ENCODE measurements around the gene ALKBH6. TPM values are rescaled to one million over a fixed set of nuclear protein-coding genes. Genes with fewer than 3 reads are reported as not detected.

The ALKBH6 gene
- total RNA-seq, 3 donors from 2014 or later: 33.1 to 38.2 (median 36.1) TPM

GRCh38 chr19:36013280-36014011, 567 bp downstream of the ALKBH6 start:
- ATAC-seq (no peak), DNase-seq (no peak)

GRCh38 chr19:36010402-36010801, 3.6 kb downstream of the ALKBH6 start:
- H3K4me1 Mint-ChIP-seq (ENCODE audit: low read depth): peaks cover 38% of the 10 kb centered on the region
- no peaks in the 10 kb centered on the region for H3K9me3 Mint-ChIP-seq
- ATAC-seq: no peak
- peak overlapping the region; percentile 38 for H3K4me3 Mint-ChIP-seq
- no peak for DNase-seq
- H3K27me3 Mint-ChIP-seq (ENCODE audit: low read depth): no peaks in the 10 kb centered on the region
- H3K36me3 Mint-ChIP-seq (ENCODE audit: insufficient read depth): no peaks in the 10 kb centered on the region

More at GRCh38 chr19:36013280-36014011, 567 bp downstream of the ALKBH6 start:
- Mint-ChIP-seq H3K9me3 (no peaks in the 10 kb centered on the region), H3K36me3 (ENCODE audit: insufficient read depth) (no peaks in the 10 kb centered on the region), H3K4me1 (ENCODE audit: low read depth) (peaks cover 42% of the 10 kb centered on the region), H3K27me3 (ENCODE audit: low read depth) (no peaks in the 10 kb centered on the region), H3K4me3 (peak overlapping the region; percentile 97)

DNA sequence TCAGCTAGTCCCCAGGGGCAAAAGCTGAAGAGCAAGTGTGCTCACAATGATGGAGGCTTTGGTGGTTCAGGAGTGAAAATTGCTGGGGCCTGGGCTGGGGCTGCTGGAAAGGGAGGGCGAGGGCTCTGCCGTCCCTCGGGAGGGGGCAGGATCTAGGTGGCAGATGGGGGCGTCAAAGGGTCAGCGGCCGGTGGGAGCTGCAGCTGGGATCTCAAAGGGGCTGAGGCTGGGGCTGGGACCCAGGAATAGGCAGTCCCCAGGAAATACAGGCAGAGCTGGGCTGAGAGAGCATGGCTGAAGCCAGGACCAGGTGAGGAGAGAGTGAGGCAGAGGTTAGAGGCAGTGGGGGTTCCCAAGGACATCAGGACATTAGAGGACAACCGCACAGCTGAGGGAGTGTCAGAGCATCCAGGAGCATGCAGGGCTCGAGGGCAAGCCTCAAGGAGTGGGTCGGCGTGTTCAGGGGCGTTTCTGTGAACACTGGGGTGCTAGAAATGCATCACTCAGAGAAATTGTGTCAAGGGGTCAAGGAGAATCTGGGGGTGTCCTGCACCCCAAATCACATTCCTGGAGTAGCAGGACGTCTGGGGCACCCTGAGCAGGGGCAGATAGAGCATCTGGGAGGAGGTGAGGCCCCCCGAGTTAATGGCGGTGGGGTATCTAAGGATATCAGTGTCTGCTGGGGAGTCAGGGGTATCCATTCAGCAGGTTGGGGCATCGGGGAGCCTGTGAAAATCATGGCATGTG, 4.2 kb downstream of the ALKBH6 start:
- ATAC-seq (no peak), DNase-seq (no peak)
- Mint-ChIP-seq H3K9me3 (no peaks in the 10 kb centered on the region), H3K4me3 (peak overlapping the region; percentile 45), H3K4me1 (ENCODE audit: low read depth) (peaks cover 34% of the 10 kb centered on the region), H3K27me3 (ENCODE audit: low read depth) (no peaks in the 10 kb centered on the region), H3K36me3 (ENCODE audit: insufficient read depth) (no peaks in the 10 kb centered on the region)

DNA sequence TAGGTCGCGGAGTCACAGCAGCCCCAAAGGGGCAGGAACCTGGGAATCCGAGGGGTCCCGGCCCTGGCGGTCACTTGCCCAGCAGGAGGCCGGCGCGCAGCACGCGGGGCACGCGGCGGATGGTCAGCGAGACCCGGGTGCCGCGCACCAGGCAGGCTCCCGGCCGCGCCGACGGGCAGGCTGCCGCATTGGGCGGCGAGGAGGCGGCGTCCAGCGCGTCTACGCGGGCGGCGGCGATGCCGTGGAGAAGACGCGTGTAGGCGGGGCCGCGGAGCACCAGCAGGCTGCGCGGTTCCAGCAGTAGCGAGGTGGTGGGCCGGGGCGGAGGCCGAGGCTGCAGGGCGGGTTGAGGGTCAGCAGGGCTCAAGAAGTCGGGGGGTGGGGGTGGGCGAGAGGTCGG, 4.8 kb downstream of the ALKBH6 start:
- DNase-seq (peak; percentile 26), ATAC-seq (peak; percentile 19 to 32)
- no peaks in the 10 kb centered on the region for H3K27me3 Mint-ChIP-seq (ENCODE audit: low read depth)
- H3K9me3 Mint-ChIP-seq: no peaks in the 10 kb centered on the region
- H3K36me3 Mint-ChIP-seq (ENCODE audit: insufficient read depth): no peaks in the 10 kb centered on the region
- peak overlapping the region; percentile 45 for H3K4me3 Mint-ChIP-seq
- H3K4me1 Mint-ChIP-seq (ENCODE audit: low read depth): peaks cover 29% of the 10 kb centered on the region

DNA sequence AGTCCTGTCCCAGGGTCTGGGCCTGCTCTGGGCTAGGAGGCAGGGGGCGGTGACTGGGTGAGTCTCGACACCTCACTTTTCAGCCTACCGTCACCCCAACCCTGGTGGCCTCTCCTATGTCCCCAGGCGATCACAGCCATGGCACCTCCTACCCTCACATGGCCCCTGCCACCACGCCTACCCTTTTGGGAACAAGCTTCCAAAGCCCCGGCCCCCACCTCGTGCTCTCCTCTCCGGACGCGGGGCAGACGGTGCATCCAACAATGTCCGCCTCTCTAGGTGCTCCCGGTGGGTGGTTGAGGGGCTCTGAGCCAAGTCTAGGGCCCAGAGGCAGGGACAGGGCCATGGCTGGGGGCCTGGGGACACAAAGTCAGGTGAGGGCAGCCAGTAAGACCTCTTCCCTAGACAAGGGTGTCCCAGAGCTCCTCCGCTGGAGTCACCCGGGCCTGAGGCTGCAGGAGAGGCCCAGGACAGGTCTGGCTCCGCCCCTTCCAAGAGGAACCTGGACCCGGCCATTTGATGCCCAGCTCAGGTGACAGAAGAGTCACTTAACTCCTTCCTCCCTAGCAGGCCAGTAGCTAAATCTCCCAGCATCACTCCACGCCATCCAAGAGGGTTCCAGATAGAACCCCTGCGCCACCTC, 5.6 kb downstream of the ALKBH6 start, which contains the start of gene SYNE4:
Gene SYNE4 (minus strand): TSS at position 478 of the 643 bp plus-strand sequence. CDS start 132 bp downstream, at position 346.
- no peaks in the 10 kb centered on the region for H3K36me3 Mint-ChIP-seq (ENCODE audit: insufficient read depth)
- peak within 1 kb of the TSS; percentile 45 for H3K4me3 Mint-ChIP-seq
- H3K27me3 Mint-ChIP-seq (ENCODE audit: low read depth): no peaks in the 10 kb centered on the region
- peaks cover 21% of the 10 kb centered on the region for H3K4me1 Mint-ChIP-seq (ENCODE audit: low read depth)
- no peaks in the 10 kb centered on the region for H3K9me3 Mint-ChIP-seq
- DNase-seq: no peak
- ATAC-seq: no peak

- H3K4me1 Mint-ChIP-seq (ENCODE audit: low read depth): peaks cover 12% of the 10 kb centered on the region
- H3K4me3 Mint-ChIP-seq: no peak overlapping the region
These were observed 7.1 kb downstream of the ALKBH6 start for GRCh38 chr19:36006955-36007354.

GRCh38 chr19:36003284-36003683, 10.7 kb downstream of the ALKBH6 start:
- H3K4me1 Mint-ChIP-seq (ENCODE audit: low read depth): peaks cover 9% of the 10 kb centered on the region
- H3K27me3 Mint-ChIP-seq (ENCODE audit: low read depth): no peaks in the 10 kb centered on the region
- peaks cover 3% of the 10 kb centered on the region for H3K36me3 Mint-ChIP-seq (ENCODE audit: insufficient read depth)
- H3K9me3 Mint-ChIP-seq: no peaks in the 10 kb centered on the region
- DNase-seq: no peak
- no peak for ATAC-seq
- no peak overlapping the region for H3K4me3 Mint-ChIP-seq

More at GRCh38 chr19:36006955-36007354, 7.1 kb downstream of the ALKBH6 start:
- no peaks in the 10 kb centered on the region for H3K9me3 Mint-ChIP-seq
- H3K36me3 Mint-ChIP-seq (ENCODE audit: insufficient read depth): no peaks in the 10 kb centered on the region
- no peaks in the 10 kb centered on the region for H3K27me3 Mint-ChIP-seq (ENCODE audit: low read depth)
- ATAC-seq: no peak
- no peak for DNase-seq

DNA sequence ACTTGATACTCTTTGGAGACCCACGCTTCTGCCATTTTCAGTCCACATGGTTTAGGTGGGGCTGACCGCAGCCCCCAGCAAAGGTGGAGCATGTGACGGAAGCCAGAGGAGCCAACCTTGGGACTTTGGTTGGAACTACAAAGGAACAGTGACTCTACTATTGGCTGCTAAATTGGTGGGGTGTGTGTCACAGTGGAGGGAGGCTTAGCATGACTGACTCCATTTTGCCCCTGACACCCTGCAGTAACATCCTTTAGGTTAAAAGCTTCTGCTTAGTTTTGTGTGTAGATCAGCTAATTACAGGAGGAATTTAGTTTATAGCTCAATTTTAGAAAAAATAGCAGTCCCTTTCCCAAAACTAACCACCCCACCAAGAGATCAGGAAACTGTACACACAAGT, 12.4 kb downstream of the ALKBH6 start:
- Mint-ChIP-seq H3K4me3 (no peak overlapping the region), H3K9me3 (no peaks in the 10 kb centered on the region), H3K4me1 (ENCODE audit: low read depth) (peaks cover 20% of the 10 kb centered on the region), H3K27me3 (ENCODE audit: low read depth) (no peaks in the 10 kb centered on the region), H3K36me3 (ENCODE audit: insufficient read depth) (peaks cover 9% of the 10 kb centered on the region)
- ATAC-seq (no peak), DNase-seq (no peak)

DNA sequence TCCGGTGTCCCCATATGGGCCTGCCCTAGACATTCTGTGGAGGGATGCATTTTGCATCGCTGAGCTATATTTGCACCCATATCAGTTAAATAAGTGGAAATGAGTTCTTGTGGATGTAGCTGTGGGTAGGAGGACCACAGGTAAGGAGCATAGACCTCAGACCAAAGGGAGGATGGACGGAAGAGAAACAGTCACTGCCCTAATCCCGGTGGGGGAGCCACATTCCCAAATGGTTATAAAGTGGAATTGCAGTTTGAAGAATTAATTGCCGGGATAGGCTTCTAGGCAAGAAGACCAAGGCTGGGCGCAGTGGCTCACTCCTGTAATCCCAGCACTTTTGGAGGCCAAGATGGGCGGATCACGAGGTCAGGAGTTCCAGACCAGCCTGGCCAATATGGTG, 17.2 kb downstream of the ALKBH6 start:
- H3K4me1 Mint-ChIP-seq (ENCODE audit: low read depth): peaks cover 37% of the 10 kb centered on the region
- ATAC-seq (no peak), DNase-seq (no peak)
- no peaks in the 10 kb centered on the region for H3K9me3 Mint-ChIP-seq
- peaks cover 11% of the 10 kb centered on the region for H3K36me3 Mint-ChIP-seq (ENCODE audit: insufficient read depth)
- H3K27me3 Mint-ChIP-seq (ENCODE audit: low read depth): no peaks in the 10 kb centered on the region
- peak overlapping the region; percentile 93 for H3K4me3 Mint-ChIP-seq

GRCh38 chr19:35995048-35995993, 18.7 kb downstream of the ALKBH6 start, which contains the start of gene SDHAF1:
Gene SDHAF1 (plus strand): TSS chr19:35995188. CDS start chr19:35995275, 87 bp downstream.
- peak; percentile 92 to 94 for ATAC-seq
- Mint-ChIP-seq H3K36me3 (ENCODE audit: insufficient read depth) (peaks cover 8% of the 10 kb centered on the region), H3K4me1 (ENCODE audit: low read depth) (peaks cover 35% of the 10 kb centered on the region), H3K4me3 (peak within 1 kb of the TSS; percentile 93), H3K9me3 (no peaks in the 10 kb centered on the region), H3K27me3 (ENCODE audit: low read depth) (no peaks in the 10 kb centered on the region)
- peak; percentile 91 for DNase-seq

- H3K4me3 Mint-ChIP-seq: peak overlapping the region; percentile 60
- no peaks in the 10 kb centered on the region for H3K27me3 Mint-ChIP-seq (ENCODE audit: low read depth)
- no peak for DNase-seq
These were observed 20.0 kb downstream of the ALKBH6 start for GRCh38 chr19:35993923-35994598.

GRCh38 chr19:35992907-35993765, 20.9 kb downstream of the ALKBH6 start:
- Mint-ChIP-seq H3K27me3 (ENCODE audit: low read depth) (peaks cover 3% of the 10 kb centered on the region), H3K36me3 (ENCODE audit: insufficient read depth) (peaks cover 8% of the 10 kb centered on the region), H3K4me3 (peak overlapping the region; percentile 8), H3K9me3 (no peaks in the 10 kb centered on the region), H3K4me1 (ENCODE audit: low read depth) (peaks cover 29% of the 10 kb centered on the region)
- no peak for DNase-seq
- no peak for ATAC-seq

More at GRCh38 chr19:35993923-35994598, 20.0 kb downstream of the ALKBH6 start:
- ATAC-seq: no peak
- peaks cover 8% of the 10 kb centered on the region for H3K36me3 Mint-ChIP-seq (ENCODE audit: insufficient read depth)
- peaks cover 29% of the 10 kb centered on the region for H3K4me1 Mint-ChIP-seq (ENCODE audit: low read depth)
- H3K9me3 Mint-ChIP-seq: no peaks in the 10 kb centered on the region

Data from activated T-cell treated with anti-CD3 and anti-CD28 coated beads, Interleukin-2, amount 50 U/mL, for 4 hours (primary cell).